HG02759 (cell line): Measurements from ENCODE around the gene HSD3B1.

Source experiments
- ATAC-seq: cut with Tn5 transposase; IDR thresholded peaks from one replicate; pipeline ENCODE4 v1.9.1; 2021; ENCODE audit warnings: mild to moderate bottlenecking, moderate library complexity; ENCODE audit not compliant: unreplicated experiment

HSD3B1 gene

DNA sequence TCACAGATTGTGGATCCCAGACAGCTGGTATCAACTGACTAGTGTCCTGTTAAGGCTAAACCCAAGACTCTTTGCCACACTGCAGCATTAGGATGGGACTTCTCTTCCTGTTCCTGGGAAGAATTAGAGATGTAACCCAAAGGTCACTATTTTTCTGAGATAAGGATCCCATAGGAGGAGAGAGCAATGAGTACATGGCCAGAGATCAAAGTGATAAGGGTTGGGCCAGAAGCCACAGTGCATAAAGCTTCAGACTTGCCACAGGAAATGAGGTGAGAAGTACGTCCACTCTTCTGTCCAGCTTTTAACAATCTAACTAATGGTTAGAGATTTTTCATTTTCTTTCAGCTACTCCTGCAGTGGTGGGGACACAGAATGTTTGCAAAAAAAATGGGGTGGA is at the start of gene HSD3B1:
HSD3B1 (plus strand) TSS at position 270 of the 400 bp plus-strand sequence. CDS start 267 bp downstream, outside the sequence.
- ATAC-seq: no peak

DNA sequence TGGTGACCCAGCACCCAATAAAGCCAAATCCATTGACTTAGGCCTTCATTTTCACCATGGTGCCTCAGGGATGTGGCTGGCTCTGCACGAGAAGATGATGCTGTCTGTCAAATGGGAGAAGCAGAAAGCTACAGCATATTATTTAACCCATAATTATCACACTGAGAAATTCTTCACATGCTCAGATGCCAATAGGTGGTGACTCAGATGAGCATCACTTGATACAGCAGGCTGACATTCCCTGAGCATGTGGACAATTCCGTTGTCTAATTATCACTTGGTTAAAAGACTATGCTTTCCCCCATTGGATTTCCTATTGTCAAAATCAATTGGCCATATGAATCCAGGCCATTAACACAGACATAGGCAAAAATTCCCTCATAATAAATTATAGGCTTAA is 44.0 kb upstream of the HSD3B1 start:
- no peak for ATAC-seq

DNA sequence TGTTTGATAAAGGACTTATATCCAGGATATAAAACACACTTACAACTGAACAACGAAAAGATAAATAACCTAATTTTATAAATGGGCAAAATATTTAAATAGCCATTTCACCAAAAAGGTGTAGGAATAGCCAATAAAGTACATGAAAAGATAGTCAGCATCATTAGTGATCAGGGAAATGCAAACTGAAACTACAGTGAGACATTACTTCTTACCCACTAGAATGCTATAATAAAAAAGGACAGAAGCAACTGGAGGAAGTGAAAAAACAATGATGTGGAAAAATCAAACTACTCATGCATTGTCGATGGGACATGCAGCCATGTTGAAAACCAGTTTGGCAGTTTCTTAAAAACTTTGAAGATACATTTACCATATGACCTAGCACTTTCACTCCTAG is 43.4 kb upstream of the HSD3B1 start:
- ATAC-seq: no peak

DNA sequence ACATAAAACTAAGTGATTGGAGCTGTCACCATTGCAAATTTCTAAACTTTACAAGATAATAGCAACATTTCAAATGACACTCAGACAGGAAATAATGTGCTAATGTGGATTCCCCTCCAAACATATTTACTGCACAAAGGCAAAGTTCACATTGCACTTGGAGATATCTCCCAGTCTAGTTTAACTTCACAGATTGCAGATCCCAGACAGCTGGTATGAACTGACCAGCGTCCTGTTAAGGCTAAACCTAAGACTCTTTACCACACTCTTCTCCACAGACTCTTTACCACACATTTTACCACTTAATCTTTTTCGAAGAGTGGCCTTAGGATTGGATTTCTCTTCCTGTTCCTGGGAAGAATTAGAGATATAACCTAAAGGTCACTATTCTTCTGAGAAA is 40.6 kb upstream of the HSD3B1 start:
- ATAC-seq: no peak

DNA sequence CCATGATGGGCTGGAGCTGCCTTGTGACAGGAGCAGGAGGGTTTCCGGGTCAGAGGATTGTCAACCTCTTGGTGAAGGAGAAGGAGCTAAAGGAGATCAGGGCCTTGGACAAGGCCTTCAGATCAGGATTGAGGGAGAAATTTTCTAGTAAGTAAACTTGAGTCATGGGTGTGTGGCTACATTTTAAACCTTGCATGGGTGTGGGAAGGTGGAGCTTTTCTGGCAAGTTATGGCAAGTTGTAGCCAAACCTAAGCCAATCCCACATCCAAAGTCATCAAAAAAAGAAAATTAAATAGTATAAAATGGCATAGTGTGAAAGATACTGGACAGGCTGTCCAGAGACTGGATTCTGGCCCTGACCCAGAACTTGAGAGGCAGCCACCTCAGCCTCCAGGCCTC is 39.8 kb upstream of the HSD3B1 start:
- no peak for ATAC-seq

DNA sequence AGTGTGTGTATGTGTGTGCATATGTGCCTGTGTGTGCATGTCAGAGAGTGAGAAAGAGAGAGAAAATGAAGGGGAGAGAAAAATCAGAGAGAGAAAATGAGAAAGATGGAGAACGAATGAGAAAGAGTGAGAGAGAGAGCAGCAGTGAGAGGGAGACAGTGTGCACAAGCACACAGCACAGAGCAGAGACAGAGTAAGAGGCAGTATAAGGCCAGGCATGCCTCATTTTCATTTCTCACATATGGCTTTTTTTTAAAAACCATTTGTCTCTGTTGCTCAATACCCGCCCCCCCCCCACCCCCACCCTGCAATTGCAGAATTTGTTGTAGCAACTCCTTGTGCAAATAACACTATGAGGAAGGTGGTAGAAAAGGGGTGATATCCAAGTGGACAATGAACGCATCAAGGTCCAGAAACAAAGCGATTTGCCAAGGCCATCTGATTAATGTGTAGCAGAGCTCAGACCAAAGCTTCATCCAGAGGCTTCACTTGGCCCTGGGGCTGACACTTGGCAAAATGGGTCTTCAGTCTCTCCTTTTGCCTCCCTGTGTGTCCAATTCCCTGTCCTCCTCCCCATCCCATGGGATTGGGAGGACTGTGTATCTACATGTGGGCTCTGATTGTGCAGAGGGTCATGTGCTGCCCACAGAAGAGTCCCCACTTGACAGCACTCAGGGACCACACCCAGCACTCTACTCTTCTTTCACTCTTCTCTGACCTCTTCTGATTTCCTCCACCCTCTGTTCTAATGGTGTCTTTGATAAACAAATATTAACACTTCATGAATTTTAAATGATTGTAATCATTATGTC is 38.9 kb upstream of the HSD3B1 start:
- ATAC-seq: no peak

DNA sequence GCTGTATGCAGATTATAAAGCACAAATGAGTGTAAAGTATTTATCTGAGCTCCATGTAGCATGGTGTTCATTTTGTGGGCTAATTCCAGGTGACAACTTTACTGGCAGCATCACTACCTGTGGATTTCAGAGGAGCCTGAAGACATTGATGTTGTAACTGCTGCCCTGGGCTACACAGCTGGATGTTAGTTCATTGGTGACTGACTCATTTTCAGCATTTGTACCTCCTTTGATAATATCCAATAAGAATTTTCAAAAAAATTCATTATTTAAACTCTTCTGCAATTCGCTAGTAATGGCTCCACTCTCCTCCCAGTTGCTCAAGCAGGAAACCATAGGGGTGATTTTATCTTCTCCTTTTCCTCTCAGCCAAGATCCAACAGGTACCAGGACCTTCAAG is 37.3 kb upstream of the HSD3B1 start:
- no peak for ATAC-seq

DNA sequence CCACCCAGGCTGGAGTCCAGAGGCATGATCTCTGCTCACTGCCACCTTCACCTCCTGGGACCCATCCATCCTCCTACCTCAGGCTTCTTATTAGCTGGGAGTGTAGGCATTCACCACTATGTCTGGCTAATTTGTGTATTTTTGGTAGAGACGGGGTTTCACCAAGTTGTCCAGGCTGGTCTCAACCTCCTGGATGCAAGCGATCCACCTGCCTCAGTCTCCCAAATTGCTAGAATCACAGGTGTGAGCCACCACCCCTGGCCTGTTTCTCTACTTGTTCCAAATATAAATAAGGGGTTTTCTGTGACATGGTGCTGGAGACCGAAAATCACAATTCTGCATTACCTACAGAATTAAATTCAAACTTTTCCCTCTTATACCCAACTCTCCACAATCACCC is 36.6 kb upstream of the HSD3B1 start:
- no peak for ATAC-seq

DNA sequence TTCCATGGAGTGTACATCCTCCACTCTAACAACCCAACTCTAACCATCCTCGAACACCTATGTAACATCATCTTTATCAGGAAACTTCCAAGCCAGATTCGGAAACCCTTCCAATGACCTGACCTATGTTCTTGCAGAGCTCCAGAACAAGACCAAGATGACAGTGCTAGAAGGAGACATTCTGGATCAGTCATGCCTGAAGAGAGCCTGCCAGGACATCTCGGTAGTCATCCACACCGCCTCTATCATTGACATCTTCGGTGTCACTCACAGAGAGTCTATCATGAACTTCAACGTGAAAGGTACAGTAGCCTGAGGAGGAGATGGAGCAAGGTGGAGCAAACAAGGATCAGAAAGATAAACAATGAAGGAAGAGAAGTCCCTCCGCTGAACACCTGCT is 36.1 kb upstream of the HSD3B1 start:
- no peak for ATAC-seq

DNA sequence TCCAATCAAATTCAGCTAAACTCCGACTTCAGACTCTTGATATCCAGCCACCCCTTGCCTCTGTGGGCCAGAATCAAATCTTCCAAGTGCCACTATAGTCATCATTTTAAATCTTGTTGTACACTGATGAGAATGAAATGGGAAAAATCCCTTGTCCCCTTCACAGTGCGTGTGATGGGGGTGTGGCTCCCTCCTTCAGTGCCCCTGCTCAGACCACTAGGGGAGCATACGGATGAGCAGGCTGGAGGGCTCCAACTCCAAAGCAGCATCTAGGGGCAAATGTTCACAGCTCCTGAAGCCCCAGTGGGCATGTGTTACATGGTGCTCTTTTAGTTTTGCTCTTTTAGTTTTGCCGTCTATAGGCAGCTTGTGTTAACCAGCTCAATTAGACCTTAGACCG is 35.4 kb upstream of the HSD3B1 start:
- ATAC-seq: no peak

DNA sequence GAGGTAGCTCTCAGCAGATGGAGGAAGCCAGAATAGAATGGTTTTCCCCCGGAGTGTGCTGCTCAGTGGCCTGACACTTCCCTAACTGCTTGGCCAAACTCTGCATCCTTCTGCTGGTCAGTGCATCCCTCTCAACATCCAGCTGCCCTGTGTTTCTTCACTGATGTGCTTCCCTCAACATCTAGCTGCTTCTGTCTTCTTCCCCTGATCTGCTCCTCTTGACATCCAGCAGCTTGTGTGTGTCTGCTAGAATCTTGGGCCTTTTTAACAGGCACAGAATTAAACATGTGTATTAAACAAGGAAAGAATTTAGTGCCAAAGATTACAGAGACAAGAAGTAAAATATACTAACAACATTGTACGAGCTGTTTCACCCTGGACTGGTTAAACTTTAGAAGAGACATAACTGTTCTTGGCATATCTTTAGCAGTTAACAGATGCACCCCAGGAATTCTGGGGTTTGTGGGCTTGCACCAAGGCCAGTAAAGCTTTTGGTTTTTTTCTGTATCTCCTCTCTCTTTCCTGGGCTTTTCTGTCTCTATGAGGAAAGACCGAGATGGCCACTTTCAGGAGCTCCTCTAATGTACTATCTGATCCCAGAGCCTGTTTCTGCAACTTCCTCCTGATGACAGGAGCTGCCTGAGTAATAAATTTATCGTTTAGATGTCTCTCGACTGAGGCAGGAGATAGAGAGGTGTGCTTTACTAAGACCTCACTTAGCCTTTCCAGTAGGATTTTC is 34.8 kb upstream of the HSD3B1 start:
- no peak for ATAC-seq

DNA sequence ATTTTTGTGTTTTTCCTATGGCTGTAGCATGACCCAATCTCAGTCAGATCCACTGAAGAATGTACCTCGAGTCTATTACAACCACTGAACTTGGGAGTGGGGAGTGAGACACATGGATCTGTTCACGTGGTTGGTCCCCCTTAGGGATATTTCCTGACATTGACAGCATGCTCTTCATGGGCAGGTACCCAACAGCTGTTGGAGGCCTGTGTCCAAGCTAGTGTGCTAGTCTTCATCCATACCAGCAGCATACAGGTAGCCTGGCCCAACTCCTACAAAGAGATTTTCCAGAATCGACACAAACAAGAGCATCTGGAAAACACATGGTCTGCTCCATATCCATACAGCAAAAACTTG is 34.2 kb upstream of the HSD3B1 start:
- ATAC-seq: no peak

DNA sequence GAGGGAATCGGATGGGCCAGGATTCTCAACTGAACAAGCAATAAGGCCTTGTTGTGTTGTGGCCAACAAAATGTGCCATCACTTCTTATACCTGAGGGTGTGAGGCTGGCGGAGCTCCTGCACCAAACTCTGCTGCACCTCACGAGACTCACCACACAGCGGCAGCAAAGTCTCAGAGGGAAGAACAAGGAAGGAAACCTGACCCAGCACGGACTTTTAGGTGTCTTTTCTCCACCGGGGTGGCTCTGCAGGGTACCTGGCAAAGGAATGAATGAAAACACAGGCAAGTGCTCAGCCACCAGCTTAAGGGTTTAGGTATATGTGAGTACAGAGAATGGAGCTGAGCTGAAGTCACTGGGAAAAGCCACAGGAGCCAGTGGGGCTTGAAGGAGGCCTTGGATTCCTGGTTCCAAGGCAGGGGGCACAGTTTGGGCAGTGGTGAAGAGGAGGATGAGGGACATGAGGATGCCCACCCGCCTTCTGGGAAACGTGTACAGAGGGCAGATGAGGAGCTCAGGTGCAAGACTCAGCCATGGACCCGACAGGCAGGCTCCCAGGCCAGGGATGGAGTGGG is 31.1 kb upstream of the HSD3B1 start:
- ATAC-seq: peak; percentile 87

DNA sequence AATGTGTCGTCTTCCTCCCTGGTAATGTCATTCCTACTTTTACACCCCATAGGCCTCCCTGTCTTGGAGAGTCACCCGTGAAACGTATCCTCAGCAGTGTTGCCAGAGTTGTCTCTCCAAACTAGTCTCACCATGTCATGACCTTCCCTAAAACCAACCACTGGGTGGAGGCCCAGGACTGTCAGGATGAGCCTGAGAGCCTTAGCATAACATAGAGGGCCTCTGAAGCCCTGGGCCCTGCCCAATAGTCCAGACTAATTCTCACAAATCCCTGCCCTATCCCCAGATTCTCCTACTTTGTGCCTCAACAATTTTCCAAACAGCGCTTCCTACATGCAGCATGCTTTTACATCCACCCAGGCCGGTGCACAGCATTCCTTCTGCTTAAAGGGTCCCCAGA is 29.3 kb upstream of the HSD3B1 start:
- no peak for ATAC-seq

DNA sequence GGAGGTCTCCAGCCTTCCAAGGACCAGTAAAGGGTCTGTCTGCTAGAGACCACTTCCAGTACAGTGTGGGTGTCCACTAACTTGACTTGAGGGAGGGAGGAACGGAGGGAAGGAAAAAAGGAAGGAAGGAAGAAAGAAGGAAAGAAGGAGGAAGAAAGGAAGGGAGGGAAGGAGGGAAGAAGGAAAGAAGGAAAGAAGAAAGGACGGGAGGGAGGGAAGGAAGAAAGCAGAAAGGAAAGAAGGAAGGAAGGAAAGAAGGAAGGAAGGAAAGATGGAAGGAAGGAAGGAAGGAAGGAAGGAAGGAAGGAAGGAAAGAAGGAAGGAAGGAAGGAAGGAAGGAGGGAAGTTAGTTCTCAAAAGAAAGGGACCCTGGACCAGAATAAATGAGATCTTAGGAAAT is 26.8 kb upstream of the HSD3B1 start:
- no peak for ATAC-seq

DNA sequence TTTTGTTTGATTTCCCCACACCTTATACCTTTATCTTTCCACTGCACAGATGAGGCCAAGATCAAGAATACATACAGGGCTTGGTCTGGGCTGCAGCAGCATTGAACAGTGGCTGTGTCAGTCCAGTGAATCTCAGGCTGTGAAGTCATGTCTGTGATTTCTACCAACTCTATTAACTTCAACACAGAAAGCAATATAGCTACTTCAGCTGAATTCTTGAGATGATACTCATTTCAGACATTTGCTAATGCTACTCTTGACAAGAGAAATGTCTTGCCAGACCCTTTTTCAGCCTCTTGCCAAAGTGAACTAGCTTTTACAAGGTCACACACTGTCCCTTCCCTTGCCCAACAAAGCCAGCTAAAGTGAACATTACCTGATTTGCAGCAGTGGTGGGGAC is 25.1 kb upstream of the HSD3B1 start:
- ATAC-seq: no peak

DNA sequence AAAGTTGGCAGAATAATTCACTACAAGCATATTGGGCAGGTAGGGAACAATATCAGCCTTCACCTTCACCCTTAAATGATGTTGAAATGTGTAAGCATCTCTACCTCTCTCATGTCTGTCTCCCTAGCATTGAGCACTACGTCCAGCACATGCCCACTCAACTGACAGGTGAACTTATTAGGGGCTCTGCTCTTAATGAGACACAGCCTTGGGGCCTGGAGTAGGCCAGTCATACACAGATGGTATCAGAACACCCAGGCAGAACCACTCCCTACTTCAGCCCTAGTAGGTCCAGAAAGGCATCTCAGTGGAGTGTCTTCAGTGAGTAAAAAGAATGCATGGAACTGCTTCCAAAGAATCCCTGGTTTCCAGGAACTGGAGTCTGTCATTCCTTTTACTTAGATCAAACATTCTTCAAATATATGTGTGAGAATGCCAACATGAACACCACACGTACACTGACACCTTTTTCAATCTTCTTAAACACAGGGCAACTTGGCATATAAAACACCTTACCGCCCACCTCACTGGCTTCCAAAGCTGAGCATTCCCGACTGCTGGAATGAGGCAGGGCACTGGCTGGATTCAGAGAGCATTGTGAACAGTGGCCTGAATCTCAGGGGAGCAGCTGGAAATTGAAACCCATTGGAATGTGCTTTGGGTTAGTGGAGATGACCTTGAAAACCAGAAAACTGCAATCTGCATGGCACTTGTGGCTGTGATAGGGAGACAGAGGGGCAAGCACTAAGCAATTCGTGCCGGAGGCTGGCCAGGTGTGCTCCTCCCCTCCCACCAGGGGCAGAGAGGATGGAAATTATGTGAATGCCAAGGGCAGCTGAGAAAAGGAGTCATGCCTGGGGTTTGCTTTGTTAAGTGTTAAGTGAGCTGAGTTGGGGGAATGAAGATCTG is 24.2 kb upstream of the HSD3B1 start:
- ATAC-seq: no peak

DNA sequence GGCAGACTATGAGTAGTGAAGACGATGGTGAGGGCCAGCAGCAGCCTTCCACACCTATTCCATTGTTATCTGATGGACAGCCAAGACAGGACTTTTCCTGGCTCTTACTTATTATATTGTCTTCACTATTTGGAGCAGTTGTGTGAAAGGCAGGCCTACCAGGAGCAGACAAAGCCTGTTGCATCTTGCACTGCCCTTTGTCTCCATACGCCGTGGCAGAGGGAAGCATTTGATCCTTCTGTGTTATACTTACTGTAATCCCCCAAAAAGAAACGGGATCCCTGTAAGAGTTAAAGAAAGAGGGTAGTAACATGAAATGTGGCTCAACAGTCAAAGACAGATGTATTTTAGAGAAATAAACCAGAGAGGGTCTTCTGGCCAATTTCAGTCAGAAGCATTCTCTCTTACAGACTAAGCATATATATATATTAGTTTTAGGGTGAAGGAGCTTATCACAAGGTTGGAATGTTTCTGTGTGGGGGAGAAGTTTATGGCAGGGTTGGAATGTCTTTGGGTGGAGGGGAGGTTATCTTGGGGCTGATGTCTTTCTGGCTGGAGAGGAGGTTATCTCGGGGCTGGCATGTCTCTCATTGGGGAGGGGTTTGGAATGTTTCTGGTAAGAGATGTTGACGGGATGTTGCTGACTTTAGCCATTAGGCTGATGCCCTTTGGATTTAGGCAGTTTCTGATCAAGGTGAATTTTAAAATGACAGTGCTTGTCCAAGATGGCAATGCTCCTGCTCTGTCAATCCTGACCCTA is 23.4 kb upstream of the HSD3B1 start:
- no peak for ATAC-seq

DNA sequence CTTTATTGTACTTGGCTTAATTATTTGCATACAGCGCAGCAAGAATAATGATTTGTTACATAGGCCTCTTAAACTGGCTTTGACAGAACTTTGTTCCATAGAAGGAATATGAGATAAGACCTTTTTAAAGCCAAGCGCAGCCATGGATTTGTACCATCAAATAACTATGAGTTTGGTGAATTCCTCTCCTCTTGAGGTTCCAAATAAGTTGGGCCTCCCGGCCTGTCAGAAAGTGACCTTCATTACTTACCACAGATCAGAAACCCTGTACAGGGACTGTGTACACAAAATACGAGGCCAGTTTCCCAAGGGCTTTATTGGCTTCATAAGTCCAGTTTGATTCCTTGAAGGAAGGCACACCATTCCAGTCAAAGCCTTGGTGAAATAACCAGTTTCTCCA is 21.8 kb upstream of the HSD3B1 start:
- no peak for ATAC-seq

DNA sequence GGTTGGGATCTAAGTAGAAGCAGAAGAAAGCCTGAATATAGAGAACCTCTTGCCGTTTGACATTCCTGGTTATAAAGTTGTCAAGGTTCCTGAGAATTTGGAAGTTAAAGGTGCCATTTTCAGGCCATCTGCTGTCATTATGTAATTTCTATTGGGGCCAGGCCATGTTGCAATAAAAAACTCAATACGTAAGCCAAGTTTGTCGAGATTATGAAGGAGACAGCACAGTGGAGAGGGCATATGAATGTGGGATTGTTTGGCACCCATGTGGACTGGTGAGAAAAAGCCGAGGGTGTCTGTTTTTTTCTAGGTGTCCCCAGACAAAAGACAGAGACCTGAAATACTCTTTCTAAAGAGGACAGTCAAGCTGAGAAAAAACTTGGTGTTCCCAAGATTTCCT is 18.8 kb upstream of the HSD3B1 start:
- no peak for ATAC-seq
